GM06990 (cell line): Measurements from ENCODE around the gene ADPRH.

Experiments used
- DNase-seq: peaks from one replicate; pipeline ENCODE4 v3.0.0-alpha.2; 2011; ENCODE audit not compliant: insufficient read length; ENCODE audit errors: extremely low read depth
- H3K27me3 ChIP-seq: replicated peaks from 2 replicates; pipeline ENCODE4 v1.6.0; 2011; ENCODE audit warnings: low read length; ENCODE audit not compliant: control insufficient read depth, insufficient read depth
- H3K36me3 ChIP-seq: 2 replicates; pipeline ENCODE4 v1.5.1; 2011; ENCODE audit warnings: low read length; ENCODE audit not compliant: control insufficient read depth, insufficient read depth
- H3K4me3 ChIP-seq: replicated peaks from 2 replicates; pipeline ENCODE4 v1.5.1; 2011; ENCODE audit warnings: low read depth, mild to moderate bottlenecking, control low read depth, low read length
- CTCF ChIP-seq: IDR thresholded peaks from 2 replicates; pipeline ENCODE4 v1.5.1; 2011; ENCODE audit warnings: low read length, control low read depth, mild to moderate bottlenecking, inconsistent platforms; ENCODE audit not compliant: insufficient read depth, poor library complexity, severe bottlenecking

The ADPRH gene

GRCh38 chr3:119624002-119624720, 44.9 kb downstream of the ADPRH start:
- H3K36me3 ChIP-seq: peaks cover 2% of the 10 kb centered on the region
- no peaks in the 10 kb centered on the region for H3K27me3 ChIP-seq
- no peak for TF ChIP-seq CTCF
- DNase-seq: peak; percentile 25
- H3K4me3 ChIP-seq: no peak overlapping the region

- Histone ChIP-seq H3K27me3 (no peaks in the 10 kb centered on the region), H3K4me3 (no peak overlapping the region), H3K36me3 (peaks cover 2% of the 10 kb centered on the region)
- DNase-seq: no peak
- TF ChIP-seq CTCF: no peak
Observed at GRCh38 chr3:119625451-119626153, 46.3 kb downstream of the ADPRH start.

GRCh38 chr3:119626196-119626595, 46.9 kb downstream of the ADPRH start:
- no peaks in the 10 kb centered on the region for H3K27me3 ChIP-seq

GRCh38 chr3:119627461-119627860, 48.2 kb downstream of the ADPRH start:
- Histone ChIP-seq H3K27me3 (no peaks in the 10 kb centered on the region), H3K36me3 (no peaks in the 10 kb centered on the region), H3K4me3 (peak overlapping the region; percentile 15; the same call in 1 of the 2 replicates)
- peak; percentile 63 for DNase-seq
- peak; percentile 18 for TF ChIP-seq CTCF

More at GRCh38 chr3:119626196-119626595, 46.9 kb downstream of the ADPRH start:
- no peak overlapping the region for H3K4me3 ChIP-seq
- no peak for DNase-seq
- no peaks in the 10 kb centered on the region; the same call in 1 of the 2 replicates for H3K36me3 ChIP-seq
- TF ChIP-seq CTCF: no peak

- peak; percentile 59 for DNase-seq
- Histone ChIP-seq H3K4me3 (no peak overlapping the region), H3K36me3 (no peaks in the 10 kb centered on the region), H3K27me3 (no peaks in the 10 kb centered on the region)
- no peak for TF ChIP-seq CTCF
Observed at GRCh38 chr3:119628390-119628789, 49.1 kb downstream of the ADPRH start.
